ENCODE measurements around the gene CNGA2. TPM values are rescaled to one million over a fixed set of nuclear protein-coding genes. Genes with fewer than 3 reads are reported as not detected.

The CNGA2 gene
- total RNA-seq, 1 donor from 2014 or later: not detected

- Mint-ChIP-seq H3K27ac (ENCODE audit: unreplicated experiment) (no peak overlapping the region), H3K4me1 (ENCODE audit: low read depth, unreplicated experiment) (no peaks in the 10 kb centered on the region), H3K9me3 (ENCODE audit: unreplicated experiment) (no peaks in the 10 kb centered on the region), H3K27me3 (ENCODE audit: low read depth, unreplicated experiment) (peaks cover 28% of the 10 kb centered on the region), H3K36me3 (ENCODE audit: low read depth, unreplicated experiment) (no peaks in the 10 kb centered on the region), H3K4me3 (ENCODE audit: unreplicated experiment) (no peak overlapping the region)
- Histone ChIP-seq H3K4me3 (ENCODE audit: insufficient read depth, low read depth, low read length) (no peak overlapping the region), H3K27me3 (ENCODE audit: insufficient read depth, low read length) (no peaks in the 10 kb centered on the region), H4K20me1 (ENCODE audit: insufficient read depth, low read length) (no peaks in the 10 kb centered on the region), H3K27ac (ENCODE audit: low read depth, low read length) (no peak overlapping the region), H2AFZ (ENCODE audit: low read depth, low read length) (no peak overlapping the region), H3K9ac (ENCODE audit: low read length) (no peak overlapping the region), H3K4me1 (ENCODE audit: insufficient read depth, low read length) (no peaks in the 10 kb centered on the region), H3K4me2 (ENCODE audit: low read length) (no peak overlapping the region), H3K9me3 (ENCODE audit: insufficient read depth, low read depth, low read length) (no peaks in the 10 kb centered on the region), H3K36me3 (ENCODE audit: insufficient read depth, low read length) (no peaks in the 10 kb centered on the region), H3K79me2 (ENCODE audit: insufficient read depth, low read length) (no peaks in the 10 kb centered on the region)
- FAIRE-seq: peak; percentile 74
- TF ChIP-seq CTCF (IDR thresholded peaks at IDR 0.05; ENCODE audit: insufficient read depth, low read depth, low read length) (no peak), EZH2 (IDR thresholded peaks at IDR 0.05; ENCODE audit: insufficient read depth, low read length) (no peak)
- no peak for DNase-seq (ENCODE audit: low read depth)
Measured at GRCh38 chrX:151762802-151763201, 28.3 kb downstream of the CNGA2 start.

DNA sequence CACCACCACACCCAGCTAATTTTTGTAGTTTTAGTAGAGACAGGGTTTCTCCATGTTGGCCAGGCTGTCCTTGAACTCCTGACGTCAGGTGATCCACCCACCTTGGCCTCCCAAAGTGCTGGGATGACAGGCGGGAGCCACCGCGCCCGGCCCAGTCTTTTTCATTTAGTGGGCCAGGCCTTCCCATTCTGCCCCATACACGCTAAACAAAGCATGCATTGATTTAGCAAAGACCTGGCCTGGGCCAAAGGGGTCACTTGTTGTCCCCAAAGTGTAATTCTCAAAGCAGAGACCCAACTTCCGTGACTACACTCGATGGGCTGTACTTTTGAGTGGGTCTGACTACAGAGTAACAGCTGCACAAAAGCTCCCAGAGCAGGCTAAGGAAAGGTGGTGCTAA is 29.2 kb downstream of the CNGA2 start:
- H3K27ac Mint-ChIP-seq (ENCODE audit: unreplicated experiment): no peak overlapping the region
- no peak for TF ChIP-seq CTCF (IDR thresholded peaks at IDR 0.05; ENCODE audit: insufficient read depth, low read depth, low read length)
- no peak for TF ChIP-seq EZH2 (IDR thresholded peaks at IDR 0.05; ENCODE audit: insufficient read depth, low read length)
- peaks cover 2% of the 10 kb centered on the region for H3K9me3 Mint-ChIP-seq (ENCODE audit: unreplicated experiment)
- H3K36me3 Mint-ChIP-seq (ENCODE audit: low read depth, unreplicated experiment): no peaks in the 10 kb centered on the region
- H3K27me3 Mint-ChIP-seq (ENCODE audit: low read depth, unreplicated experiment): peaks cover 24% of the 10 kb centered on the region
- DNase-seq (ENCODE audit: low read depth): no peak
- H3K9ac ChIP-seq (ENCODE audit: low read length): no peak overlapping the region
- H3K36me3 ChIP-seq (ENCODE audit: insufficient read depth, low read length): no peaks in the 10 kb centered on the region
- no peak overlapping the region for H3K4me3 ChIP-seq (ENCODE audit: insufficient read depth, low read depth, low read length)
- no peak overlapping the region for H3K4me3 Mint-ChIP-seq (ENCODE audit: unreplicated experiment)
- no peak overlapping the region for H2AFZ ChIP-seq (ENCODE audit: low read depth, low read length)
- no peaks in the 10 kb centered on the region for H3K4me1 Mint-ChIP-seq (ENCODE audit: low read depth, unreplicated experiment)
- H3K79me2 ChIP-seq (ENCODE audit: insufficient read depth, low read length): no peaks in the 10 kb centered on the region
- FAIRE-seq: no peak
- no peak overlapping the region for H3K27ac ChIP-seq (ENCODE audit: low read depth, low read length)
- no peak overlapping the region for H3K4me2 ChIP-seq (ENCODE audit: low read length)
- no peaks in the 10 kb centered on the region for H3K27me3 ChIP-seq (ENCODE audit: insufficient read depth, low read length)
- H3K4me1 ChIP-seq (ENCODE audit: insufficient read depth, low read length): no peaks in the 10 kb centered on the region
- no peaks in the 10 kb centered on the region for H4K20me1 ChIP-seq (ENCODE audit: insufficient read depth, low read length)
- no peaks in the 10 kb centered on the region for H3K9me3 ChIP-seq (ENCODE audit: insufficient read depth, low read depth, low read length)

GRCh38 chrX:151765026-151765425 is 30.5 kb downstream of the CNGA2 start:
- no peaks in the 10 kb centered on the region for H3K9me3 ChIP-seq (ENCODE audit: insufficient read depth, low read depth, low read length)
- H3K4me3 Mint-ChIP-seq (ENCODE audit: unreplicated experiment): no peak overlapping the region
- FAIRE-seq: no peak

More at GRCh38 chrX:151765026-151765425, 30.5 kb downstream of the CNGA2 start:
- no peak overlapping the region for H3K4me3 ChIP-seq (ENCODE audit: insufficient read depth, low read depth, low read length)
- H3K36me3 Mint-ChIP-seq (ENCODE audit: low read depth, unreplicated experiment): no peaks in the 10 kb centered on the region
- no peak overlapping the region for H3K27ac Mint-ChIP-seq (ENCODE audit: unreplicated experiment)
- no peak for TF ChIP-seq CTCF (IDR thresholded peaks at IDR 0.05; ENCODE audit: insufficient read depth, low read depth, low read length)
- TF ChIP-seq EZH2 (IDR thresholded peaks at IDR 0.05; ENCODE audit: insufficient read depth, low read length): no peak
- DNase-seq (ENCODE audit: low read depth): no peak
- no peaks in the 10 kb centered on the region for H3K4me1 Mint-ChIP-seq (ENCODE audit: low read depth, unreplicated experiment)
- no peak overlapping the region for H3K27ac ChIP-seq (ENCODE audit: low read depth, low read length)
- H3K4me1 ChIP-seq (ENCODE audit: insufficient read depth, low read length): no peaks in the 10 kb centered on the region
- H3K9me3 Mint-ChIP-seq (ENCODE audit: unreplicated experiment): peaks cover 6% of the 10 kb centered on the region
- no peak overlapping the region for H3K9ac ChIP-seq (ENCODE audit: low read length)
- no peak overlapping the region for H3K4me2 ChIP-seq (ENCODE audit: low read length)
- peaks cover 21% of the 10 kb centered on the region for H3K27me3 Mint-ChIP-seq (ENCODE audit: low read depth, unreplicated experiment)
- no peaks in the 10 kb centered on the region for H4K20me1 ChIP-seq (ENCODE audit: insufficient read depth, low read length)
- H3K27me3 ChIP-seq (ENCODE audit: insufficient read depth, low read length): no peaks in the 10 kb centered on the region
- no peaks in the 10 kb centered on the region for H3K36me3 ChIP-seq (ENCODE audit: insufficient read depth, low read length)
- no peak overlapping the region for H2AFZ ChIP-seq (ENCODE audit: low read depth, low read length)
- H3K79me2 ChIP-seq (ENCODE audit: insufficient read depth, low read length): no peaks in the 10 kb centered on the region

Measured in astrocyte (in vitro differentiated cells and primary cell).